ENCODE measurements around the gene SCYGR8.
"Not testable (repeated sequence)": the region's sequence is repeated elsewhere in the genome, so short reads cannot be mapped to it uniquely, and the experiment has no call there.

The SCYGR8 gene, protein sequence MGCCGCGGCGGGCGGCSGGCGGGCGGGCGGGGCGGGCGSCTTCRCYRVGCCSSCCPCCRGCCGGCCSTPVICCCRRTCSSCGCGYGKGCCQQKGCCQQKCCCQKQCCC

DNA sequence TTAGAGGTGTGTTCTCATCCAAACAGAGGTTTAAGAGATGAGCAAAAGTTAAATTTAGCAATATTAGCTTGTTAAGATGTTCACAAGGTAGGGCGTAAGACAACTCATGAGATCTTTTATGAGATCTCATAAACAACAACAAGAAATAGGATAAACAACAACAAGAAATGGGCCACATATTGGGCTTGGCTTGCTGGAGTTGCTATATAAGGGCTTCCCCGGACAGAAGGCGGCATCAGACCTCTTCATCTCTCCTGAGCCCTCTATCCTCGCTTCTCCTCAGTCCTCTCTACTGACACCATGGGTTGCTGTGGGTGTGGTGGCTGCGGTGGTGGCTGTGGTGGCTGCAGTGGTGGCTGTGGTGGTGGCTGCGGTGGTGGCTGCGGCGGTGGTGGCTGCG lies at the start of gene SCYGR8:
TSS of gene SCYGR8 (plus strand) at position 301 of the 400 bp plus-strand sequence. CDS start at position 301, 0 bp downstream.
- no peak for DNase-seq (ENCODE audit: low spot score)

DNA sequence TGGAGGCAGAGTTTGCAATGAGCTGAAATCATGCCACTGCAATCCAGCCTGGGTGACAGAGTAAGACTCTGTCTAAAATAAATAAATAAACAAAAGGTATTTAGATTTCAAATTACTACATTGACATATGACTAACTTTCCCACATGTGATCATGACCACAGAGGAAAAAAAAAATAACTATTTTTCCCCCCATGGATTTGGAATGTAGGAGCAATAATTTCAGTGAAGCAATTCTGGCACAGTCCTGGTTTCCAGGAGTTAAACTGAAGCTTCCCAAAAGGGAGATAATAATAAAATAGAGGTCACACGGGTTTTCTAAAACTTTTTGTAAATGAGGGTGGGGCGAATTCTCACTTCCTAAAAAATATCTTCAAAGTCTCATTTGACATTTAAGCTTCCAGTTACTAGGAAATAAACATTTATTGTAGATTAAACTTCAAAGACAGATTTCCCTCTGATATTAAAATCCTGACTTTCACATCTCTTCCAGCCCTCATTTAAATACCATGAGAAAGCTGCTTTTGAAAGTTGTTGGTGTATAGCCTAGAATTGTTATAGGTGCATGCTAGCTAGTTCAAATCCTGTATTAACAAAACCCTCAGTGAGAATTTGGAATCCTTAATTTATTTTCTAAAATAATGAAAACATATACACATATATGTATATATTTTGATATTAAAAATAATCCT lies 48.6 kb upstream of the SCYGR8 start:
- DNase-seq (ENCODE audit: low spot score): no peak

DNA sequence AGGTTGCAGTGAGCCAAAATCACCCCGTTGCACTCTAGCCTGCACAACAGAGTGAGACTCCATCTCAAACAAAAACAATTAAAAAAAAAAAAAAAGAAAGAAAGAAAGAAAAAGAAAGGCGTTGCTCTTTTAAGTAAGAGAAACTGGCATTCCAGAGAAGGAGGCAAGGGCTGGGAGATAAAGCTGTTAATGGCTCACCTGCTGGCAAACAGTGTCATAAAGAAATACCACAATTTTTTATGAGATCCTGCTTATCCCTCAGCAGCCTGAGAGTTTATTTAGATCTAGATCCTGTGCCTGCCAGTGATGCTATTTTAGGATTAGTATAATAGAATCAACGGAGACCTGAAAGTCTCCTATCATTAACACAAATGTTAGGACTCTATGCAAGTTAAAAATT lies 44.1 kb upstream of the SCYGR8 start:
- DNase-seq (ENCODE audit: low spot score): no peak

DNA sequence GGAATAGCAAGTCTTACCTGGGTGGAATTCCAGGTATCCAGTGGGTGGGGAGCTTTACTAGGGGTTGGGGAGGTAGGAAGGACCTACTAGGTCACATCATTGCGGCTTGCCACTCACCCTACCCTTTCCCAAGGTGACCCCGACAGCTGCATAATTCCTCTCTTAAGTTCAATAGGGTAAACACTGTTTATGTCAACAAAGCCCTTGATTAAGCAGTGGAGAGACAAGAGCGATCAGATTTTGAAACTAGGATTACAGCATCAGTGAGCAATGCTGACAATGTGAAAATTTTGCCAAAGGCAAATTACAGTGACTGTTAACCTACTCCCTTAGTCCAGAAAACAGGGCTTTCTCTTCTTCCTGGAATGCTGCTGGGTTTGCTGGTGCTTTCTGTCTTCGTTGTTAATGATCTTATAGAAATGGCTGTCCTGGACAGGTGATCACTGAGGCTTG lies 42.4 kb upstream of the SCYGR8 start:
- DNase-seq (ENCODE audit: low spot score): no peak

DNA sequence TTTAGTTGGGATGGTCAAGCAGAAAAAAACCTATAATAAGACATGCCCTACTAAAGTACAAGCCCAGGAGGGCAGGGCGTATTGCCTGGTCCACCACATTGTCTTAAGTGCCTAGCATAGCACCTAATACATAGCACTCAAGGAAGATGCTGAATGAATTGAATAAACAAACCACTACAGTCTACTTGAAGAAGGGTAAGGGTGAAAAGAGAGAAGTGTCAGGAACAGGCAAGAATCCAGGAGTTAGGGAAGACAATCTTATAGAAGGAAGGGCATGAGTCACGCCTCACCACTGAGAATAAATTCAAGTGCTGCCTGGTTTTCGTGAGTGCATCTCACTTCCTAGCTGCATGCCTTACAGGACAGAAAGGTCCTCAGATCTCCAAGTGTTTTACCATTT lies 41.7 kb upstream of the SCYGR8 start:
- DNase-seq (ENCODE audit: low spot score): no peak

DNA sequence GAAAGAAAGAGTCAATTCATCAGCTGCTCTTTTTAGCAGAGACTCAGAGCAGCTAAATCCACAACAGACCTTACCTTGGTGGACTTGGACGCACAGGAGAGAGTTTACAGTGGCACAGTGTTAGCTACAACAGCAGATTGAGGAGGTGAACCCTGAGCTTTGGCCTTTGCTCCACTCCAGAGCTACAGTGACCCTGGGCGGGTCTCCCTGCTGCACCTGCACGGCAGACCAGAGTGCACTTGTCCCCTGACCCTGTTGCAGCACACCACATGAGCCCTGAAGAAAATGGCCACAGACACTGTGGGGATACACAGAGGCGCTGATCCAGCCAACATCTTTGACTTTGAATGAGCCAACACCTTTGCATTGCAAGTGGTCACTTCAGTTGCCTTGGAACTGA lies 38.8 kb upstream of the SCYGR8 start:
- no peak for DNase-seq (ENCODE audit: low spot score)

DNA sequence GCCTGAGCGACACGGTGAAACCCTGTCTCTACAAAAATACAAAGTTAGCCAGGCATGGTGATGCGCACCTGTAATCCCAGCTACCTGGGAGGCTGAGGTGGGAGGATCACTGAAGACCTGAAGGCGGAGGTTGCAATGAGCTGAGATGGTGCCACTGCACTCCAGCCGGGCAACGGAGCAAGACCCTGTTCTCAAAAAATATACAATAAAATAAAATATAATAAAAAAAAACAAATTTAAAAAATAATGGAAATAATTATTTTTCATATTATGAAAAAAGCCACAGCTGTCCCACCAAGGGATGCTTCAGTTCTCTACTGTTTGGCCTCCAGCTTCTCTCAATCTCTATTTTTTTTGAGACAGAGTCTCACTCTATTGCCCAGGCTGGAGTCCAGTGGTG lies 38.3 kb upstream of the SCYGR8 start:
- DNase-seq (ENCODE audit: low spot score): no peak

DNA sequence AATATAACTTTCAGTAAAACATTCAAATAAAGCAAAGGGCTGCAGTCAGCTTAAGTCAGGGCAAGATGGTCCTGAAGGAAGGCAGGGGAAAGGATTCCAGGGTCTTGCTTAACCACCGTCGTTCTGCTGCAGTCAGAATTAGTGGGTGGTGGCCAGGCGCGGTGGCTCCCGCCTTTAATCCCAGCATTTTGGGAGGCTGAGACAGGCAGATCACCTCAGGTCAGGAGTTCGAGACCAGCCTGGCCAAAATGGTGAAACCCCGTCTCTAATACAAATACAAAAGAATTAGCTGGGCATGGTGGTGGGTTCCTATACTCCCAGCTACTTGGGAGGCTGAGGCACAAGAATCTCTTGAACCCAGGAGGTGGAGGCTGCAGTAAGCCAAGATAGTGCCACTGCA lies 34.7 kb upstream of the SCYGR8 start:
- DNase-seq (ENCODE audit: low spot score): no peak

DNA sequence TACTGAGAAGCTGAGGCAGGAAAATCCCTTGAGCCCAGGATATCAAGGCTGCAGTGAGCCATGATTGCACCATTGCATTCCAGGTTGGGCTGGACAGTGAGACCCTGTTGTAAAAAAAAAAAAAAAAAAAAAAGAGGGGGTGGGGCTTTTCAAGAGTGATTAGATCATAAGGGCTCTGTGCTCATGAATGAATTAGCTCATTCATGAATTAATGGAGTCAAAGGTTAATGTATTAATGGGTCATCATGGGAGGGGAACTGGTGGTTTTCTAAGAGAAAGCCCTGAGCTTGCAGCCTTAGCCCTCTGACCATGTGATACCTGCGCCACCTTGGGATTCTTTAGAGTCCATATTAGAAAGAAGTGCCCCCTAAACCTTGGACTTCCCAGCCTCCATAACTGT lies 32.4 kb upstream of the SCYGR8 start:
- no peak for DNase-seq (ENCODE audit: low spot score)

DNA sequence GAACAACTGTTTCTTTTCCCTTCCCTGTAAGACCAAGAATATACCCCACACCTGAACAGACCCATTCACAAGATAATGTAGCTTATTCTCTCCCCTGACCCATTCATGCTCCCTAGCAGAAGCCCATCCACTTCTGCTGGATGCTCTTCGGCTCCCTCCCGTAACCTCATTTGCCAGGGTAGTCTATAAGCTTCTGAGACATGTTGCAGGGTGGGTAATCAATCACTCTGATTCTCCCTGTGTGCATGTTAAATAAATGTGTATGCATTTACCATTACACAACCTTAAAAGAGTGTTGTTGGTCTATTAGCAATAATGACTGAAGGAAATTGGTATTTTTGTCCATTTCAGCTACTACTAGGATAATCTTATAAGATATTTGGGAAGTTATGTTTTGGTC lies 29.2 kb upstream of the SCYGR8 start:
- DNase-seq (ENCODE audit: low spot score): no peak

DNA sequence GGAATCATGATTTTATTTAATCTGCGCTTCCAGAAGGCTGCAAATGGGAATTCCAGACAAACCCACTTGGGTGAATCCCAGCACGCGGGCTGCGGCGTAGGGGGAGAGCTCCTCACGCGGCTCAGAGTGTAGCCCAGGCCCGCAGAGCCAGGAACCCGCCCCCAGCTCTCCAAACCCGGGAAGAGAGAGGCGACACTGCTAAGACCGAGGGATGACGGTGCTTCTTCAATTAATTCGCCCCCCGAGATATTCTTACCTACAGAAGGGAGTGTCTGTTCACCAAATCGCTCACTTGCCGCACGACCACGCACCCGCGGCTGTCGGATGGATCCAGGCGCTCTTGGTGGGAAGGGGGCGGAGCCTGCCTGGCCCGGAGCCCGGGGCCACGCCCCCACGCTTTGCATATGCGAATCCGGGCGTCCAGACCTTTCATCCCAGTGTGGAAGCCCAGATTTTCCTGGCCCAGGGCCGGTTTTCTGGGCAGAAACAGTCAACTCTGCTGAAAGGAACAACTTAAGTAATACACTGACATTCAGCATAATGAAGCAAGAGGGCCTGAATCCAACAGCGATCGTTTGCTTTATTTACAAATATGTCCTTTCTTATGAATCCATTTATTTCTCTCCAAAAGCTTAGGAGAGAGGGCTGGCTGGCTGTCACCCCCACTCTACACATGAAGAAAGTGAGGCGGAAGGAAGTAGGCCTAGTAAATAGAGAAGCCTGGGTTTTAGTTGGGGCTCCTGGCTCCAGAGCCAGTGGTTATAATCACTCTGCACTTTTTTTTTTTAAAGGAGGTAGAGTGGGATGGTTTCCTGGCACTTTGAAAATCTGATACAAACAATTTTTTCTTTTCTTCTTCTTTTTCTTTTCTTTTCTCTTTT lies 27.8 kb upstream of the SCYGR8 start, which contains the start of gene SLC19A3:
TSS of gene SLC19A3 (minus strand) at position 342 of the 881 bp plus-strand sequence. CDS start 15,710 bp downstream, outside the sequence.
- DNase-seq (ENCODE audit: low spot score): peak; percentile 24

DNA sequence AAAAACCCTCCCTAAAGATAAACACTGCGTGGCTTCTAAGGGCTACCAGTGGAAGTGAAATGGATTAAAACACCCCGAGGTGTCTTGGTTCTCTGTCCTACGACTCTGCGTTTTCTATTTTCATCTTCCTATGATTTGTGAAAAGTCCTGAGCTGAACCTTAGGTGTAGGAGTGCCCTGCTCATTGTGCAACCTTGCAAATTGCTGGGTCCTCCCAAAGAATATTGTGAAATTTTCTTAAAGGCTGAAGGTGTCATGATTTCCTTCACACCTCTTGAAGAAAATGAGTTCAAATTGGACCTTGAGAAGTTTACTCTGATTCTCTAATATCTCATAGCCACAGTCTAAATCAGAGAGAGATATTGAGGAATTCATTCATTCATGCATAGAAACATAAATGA lies 26.1 kb upstream of the SCYGR8 start:
- no peak for DNase-seq (ENCODE audit: low spot score)

DNA sequence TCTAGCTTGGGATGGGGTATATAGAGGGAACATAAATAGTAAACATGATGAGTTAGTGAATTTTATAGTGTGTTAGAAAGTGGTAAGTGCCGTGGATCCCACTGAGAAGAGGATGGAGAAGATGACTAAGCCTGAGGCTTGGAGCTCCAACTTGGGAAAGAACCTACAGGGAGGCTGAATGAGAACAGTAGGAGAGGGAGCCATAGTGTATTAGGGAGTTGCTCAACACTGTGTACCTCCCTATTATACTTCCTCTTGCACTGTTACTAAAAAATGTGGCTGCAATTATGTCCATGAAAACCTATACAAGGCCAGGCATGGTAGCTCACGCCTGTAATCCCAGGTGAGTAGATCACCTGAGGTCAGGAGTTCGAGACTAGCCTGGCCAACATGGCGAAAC lies 25.0 kb upstream of the SCYGR8 start:
- DNase-seq (ENCODE audit: low spot score): no peak

DNA sequence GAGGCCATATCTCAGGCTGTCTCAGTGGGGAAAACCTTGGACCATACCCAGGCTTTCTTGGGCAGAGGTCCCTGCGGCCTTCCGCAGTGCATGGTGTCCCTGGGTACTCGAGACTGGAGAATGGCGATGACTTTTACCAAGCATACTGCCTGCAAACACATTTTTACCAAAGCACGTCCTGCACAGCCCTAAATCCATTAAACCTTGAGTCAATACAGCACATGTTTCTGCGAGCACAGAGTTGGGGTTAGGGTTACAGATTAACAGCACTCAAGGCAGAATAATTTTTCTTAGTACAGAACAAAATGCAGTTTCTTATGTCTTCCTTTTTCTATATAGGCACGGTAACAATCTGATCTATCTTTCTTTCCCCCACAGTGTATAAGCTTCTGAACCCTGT lies 22.9 kb upstream of the SCYGR8 start:
- DNase-seq (ENCODE audit: low spot score): not testable (repeated sequence)

DNA sequence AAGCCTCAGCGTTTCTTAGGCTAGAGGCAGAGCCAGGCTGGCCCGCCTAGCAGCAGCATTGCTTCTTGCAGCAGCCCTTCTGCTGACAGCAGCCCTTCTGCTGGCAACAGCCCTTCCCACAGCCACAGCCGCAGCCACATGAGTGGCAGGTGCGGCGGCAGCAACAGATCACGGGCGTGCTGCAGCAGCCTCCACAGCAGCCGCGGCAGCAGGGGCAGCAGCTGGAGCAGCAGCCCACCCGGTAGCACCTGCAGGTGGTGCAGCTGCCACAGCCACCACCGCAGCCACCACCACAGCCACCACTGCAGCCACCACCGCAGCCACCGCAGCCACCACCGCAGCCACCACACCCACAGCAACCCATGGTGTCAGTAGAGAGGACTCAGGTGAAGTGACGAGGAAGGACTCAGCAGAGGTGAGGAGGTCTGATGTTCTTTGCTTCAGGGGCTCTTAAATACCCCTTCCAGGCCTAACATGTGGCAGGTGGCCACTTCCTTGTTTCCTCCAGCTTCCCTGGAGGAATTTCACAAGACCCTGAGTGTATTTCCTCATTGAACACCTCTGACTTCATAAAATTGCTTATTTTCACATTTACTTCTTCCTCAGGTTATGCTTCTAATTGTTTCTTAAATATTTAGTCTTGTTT lies 21.2 kb upstream of the SCYGR8 start, which contains the start of gene SCYGR6:
TSS of gene SCYGR6 (minus strand) at position 364 of the 646 bp plus-strand sequence. CDS start at position 364, 0 bp downstream.
- no peak for DNase-seq (ENCODE audit: low spot score)

DNA sequence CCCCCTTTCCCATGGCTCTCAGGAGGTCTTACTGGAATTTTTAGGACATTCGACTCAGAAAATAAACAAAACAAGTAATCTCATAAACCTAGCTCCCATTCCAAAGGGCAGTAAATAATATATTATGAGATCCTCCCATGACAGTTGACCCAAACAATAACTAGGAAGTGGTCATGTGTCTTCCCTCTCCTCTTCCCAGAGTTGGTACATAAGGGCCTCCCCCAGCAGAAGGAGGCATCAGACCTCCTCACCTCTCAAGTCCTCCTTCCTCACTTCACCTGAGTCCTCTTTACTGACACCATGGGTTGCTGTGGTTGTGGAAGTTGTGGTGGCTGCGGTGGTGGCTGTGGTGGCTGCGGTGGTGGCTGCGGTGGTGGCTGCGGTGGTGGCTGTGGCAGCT lies 17.7 kb upstream of the SCYGR8 start, which contains the start of gene SCYGR7:
TSS of gene SCYGR7 (plus strand) at position 301 of the 400 bp plus-strand sequence. CDS start at position 301, 0 bp downstream.
- no peak for DNase-seq (ENCODE audit: low spot score)

DNA sequence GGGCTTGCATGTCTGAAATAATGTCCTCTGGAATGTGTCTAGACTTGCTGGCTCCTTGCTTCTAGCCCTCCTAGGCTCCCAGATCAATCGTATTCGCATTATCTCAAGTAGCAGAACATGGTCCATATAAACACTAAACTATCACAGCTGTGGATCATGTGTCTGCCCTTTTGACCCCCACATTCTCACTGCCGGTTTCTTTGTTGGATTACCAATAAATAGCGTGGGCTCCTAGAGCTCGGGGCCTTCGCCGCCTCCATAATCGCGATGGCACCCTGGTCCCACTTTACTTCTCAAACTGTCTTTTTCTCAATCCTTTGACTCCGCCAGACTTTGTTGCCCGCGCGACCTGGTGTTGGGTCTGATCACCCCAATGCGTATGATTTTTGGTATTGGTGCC lies 6.3 kb upstream of the SCYGR8 start:
- no peak for DNase-seq (ENCODE audit: low spot score)

DNA sequence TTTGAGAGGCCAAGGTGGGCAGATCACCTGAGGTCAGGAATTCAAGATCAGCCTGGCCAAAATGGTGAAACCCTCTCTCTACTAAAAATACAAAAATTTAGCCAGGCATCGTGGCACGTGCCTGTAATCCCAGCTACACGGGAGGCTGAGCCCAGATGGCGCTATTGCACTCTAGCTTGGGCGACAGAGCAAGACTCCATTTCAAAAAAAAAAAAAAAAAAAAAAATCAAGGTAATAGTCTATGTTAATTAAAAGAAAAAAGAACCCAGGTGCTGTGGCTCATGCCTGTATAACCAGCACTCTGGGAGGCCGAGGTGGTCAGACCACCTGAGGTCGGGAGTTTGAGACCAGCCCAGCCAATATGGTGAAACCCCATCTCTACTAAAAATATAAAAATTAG lies 5.0 kb upstream of the SCYGR8 start:
- not testable (repeated sequence) for DNase-seq (ENCODE audit: low spot score)

DNA sequence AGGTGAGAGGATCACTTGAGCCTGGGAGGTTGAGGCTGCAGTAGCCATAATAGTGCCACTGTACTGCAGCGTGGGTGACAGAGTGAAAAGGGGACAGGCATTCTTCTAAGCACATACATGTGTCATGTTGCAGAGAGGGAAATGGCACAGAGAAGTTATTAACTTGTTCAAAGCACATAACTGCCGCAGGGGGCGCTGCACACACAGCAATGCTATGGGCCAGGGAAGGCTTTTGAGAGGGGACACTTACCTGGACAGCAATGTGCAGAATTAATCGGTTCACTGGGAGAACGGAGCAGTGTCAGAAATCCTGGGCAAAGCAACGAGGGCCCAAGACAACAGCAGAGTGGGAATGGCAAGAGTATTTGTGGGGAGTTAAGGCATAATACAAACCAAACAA lies 2.4 kb downstream of the SCYGR8 start:
- no peak for DNase-seq (ENCODE audit: low spot score)

DNA sequence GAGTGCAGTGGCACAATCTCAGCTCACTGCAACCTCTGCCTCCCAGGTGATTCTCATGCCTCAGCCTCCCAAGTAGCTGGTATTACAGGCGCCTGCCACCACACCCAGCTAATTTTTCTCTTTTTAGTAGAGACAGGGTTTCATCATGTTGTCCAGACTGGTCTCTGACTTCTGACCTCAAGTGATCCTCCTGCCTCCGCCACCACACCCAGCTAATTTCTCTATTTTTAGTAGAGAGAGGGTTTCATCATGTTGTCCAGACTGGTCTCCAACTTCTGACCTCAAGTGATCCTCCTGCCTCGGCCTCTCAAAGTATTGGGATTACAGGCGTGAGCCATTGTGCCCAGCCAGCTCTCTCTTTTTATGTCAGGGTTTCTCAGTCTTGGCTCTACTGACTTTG lies 10.6 kb downstream of the SCYGR8 start:
- DNase-seq (ENCODE audit: low spot score): not testable (repeated sequence)

DNA sequence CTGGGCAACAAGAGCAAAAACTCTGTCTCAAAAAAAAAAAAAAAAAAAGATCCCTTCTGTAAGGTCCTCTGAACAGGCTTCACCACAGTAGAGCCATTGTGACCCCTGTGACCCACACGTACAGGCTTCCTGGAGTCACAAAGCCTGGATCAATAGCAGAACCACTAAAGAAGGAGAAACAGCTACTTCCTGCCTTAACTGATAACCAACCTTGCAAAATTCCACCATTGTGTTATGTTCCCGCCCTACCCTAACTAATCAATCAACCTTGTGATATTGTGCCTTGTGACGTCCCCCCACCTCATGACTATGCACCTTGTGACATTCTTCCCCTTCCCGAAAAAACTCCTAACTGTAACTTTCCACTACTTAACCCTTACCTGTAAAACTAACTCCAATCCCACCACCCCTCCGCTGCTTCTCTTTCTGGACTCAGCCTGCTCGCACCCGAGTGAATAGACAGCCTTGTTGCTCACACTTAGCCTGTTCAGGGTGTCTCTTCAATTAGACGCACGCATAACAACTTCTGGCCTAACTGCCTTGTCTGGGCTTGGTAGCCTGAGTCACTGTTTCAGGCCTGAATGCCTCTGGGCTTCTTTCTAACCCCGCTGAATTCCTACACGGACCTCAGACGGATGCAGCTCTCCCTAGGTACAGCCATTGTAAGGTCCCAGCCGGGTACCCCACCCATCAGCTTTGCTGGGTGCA lies 13.9 kb downstream of the SCYGR8 start:
- DNase-seq (ENCODE audit: low spot score): no peak
